ENCODE measurements around the gene LEAP2. TPM values are rescaled to one million over a fixed set of nuclear protein-coding genes. Genes with fewer than 3 reads are reported as not detected.

Gene LEAP2
- total RNA-seq, 1 donor from 2014 or later: 2.1 TPM

- Histone ChIP-seq H3K9ac (ENCODE audit: low read depth in 1 of 3, low read length in 3 of 3) (no peak overlapping the region), H3K27me3 (ENCODE audit: control insufficient read depth in 3 of 3, insufficient read depth in 3 of 3, low read length in 3 of 3) (no peaks in the 10 kb centered on the region), H3K4me3 (ENCODE audit: low read length in 3 of 3) (no peak overlapping the region), H3K4me1 (ENCODE audit: control insufficient read depth in 3 of 3, insufficient read depth in 3 of 3, low read length in 3 of 3) (no peaks in the 10 kb centered on the region), H3K27ac (ENCODE audit: low read depth, low read length) (no peak overlapping the region), H3K36me3 (ENCODE audit: control insufficient read depth in 3 of 3, insufficient read depth in 3 of 3, low read length in 3 of 3) (no peaks in the 10 kb centered on the region), H3K9me3 (ENCODE audit: control insufficient read depth in 3 of 3, low read length in 3 of 3) (no peaks in the 10 kb centered on the region)
Measured at GRCh38 chr5:132859889-132860437, 13.5 kb upstream of the LEAP2 start.

GRCh38 chr5:132860742-132861141 is 12.7 kb upstream of the LEAP2 start:
- Histone ChIP-seq H3K27me3 (ENCODE audit: control insufficient read depth in 3 of 3, insufficient read depth in 3 of 3, low read length in 3 of 3) (no peaks in the 10 kb centered on the region), H3K4me1 (ENCODE audit: control insufficient read depth in 3 of 3, insufficient read depth in 3 of 3, low read length in 3 of 3) (peaks cover 2 to 5% (median 3%) of the 10 kb centered on the region in 3 donors), H3K9me3 (ENCODE audit: control insufficient read depth in 3 of 3, low read length in 3 of 3) (no peaks in the 10 kb centered on the region), H3K36me3 (ENCODE audit: control insufficient read depth in 3 of 3, insufficient read depth in 3 of 3, low read length in 3 of 3) (no peaks in the 10 kb centered on the region), H3K9ac (ENCODE audit: low read depth in 1 of 3, low read length in 3 of 3) (no peak overlapping the region), H3K27ac (ENCODE audit: low read depth, low read length) (no peak overlapping the region), H3K4me3 (ENCODE audit: low read length in 3 of 3) (no peak overlapping the region)

GRCh38 chr5:132865668-132866341 is 7.7 kb upstream of the LEAP2 start:
- H3K36me3 ChIP-seq (ENCODE audit: control insufficient read depth in 3 of 3, insufficient read depth in 3 of 3, low read length in 3 of 3): peaks cover 20 to 27% (median 24%) of the 10 kb centered on the region in 3 donors
- H3K4me1 ChIP-seq (ENCODE audit: control insufficient read depth in 3 of 3, insufficient read depth in 3 of 3, low read length in 3 of 3): peaks cover 16 to 31% (median 18%) of the 10 kb centered on the region in 3 donors
- peak overlapping the region; percentile 92 to 97 (median 94) for H3K9ac ChIP-seq (ENCODE audit: low read depth in 1 of 3, low read length in 3 of 3)

GRCh38 chr5:132866342-132867045 is 7.0 kb upstream of the LEAP2 start, which contains the start of the genes GDF9 and UQCRQ:
GDF9 (minus strand) TSS chr5:132866469; CDS start chr5:132864533, 1,936 bp downstream.
UQCRQ (plus strand) TSS chr5:132866642; CDS start chr5:132866882, 240 bp downstream.
- Histone ChIP-seq H3K9me3 (ENCODE audit: control insufficient read depth in 3 of 3, low read length in 3 of 3) (no peaks in the 10 kb centered on the region), H3K4me3 (ENCODE audit: low read length in 3 of 3) (peak within 1 kb of the TSS; percentile 90 to 97 (median 91)), H3K36me3 (ENCODE audit: control insufficient read depth in 3 of 3, insufficient read depth in 3 of 3, low read length in 3 of 3) (peaks cover 21 to 28% (median 24%) of the 10 kb centered on the region in 3 donors), H3K9ac (ENCODE audit: low read depth in 1 of 3, low read length in 3 of 3) (peak within 1 kb of the TSS; percentile 92 to 97 (median 94)), H3K27ac (ENCODE audit: low read depth, low read length) (peak within 1 kb of the TSS; percentile 94), H3K27me3 (ENCODE audit: control insufficient read depth in 3 of 3, insufficient read depth in 3 of 3, low read length in 3 of 3) (no peaks in the 10 kb centered on the region), H3K4me1 (ENCODE audit: control insufficient read depth in 3 of 3, insufficient read depth in 3 of 3, low read length in 3 of 3) (peaks cover 18 to 37% (median 22%) of the 10 kb centered on the region in 3 donors)

More at GRCh38 chr5:132865668-132866341, 7.7 kb upstream of the LEAP2 start:
- Histone ChIP-seq H3K9me3 (ENCODE audit: control insufficient read depth in 3 of 3, low read length in 3 of 3) (no peaks in the 10 kb centered on the region), H3K4me3 (ENCODE audit: low read length in 3 of 3) (peak overlapping the region; percentile 90 to 97 (median 91)), H3K27ac (ENCODE audit: low read depth, low read length) (peak overlapping the region; percentile 94), H3K27me3 (ENCODE audit: control insufficient read depth in 3 of 3, insufficient read depth in 3 of 3, low read length in 3 of 3) (no peaks in the 10 kb centered on the region)

- H3K27ac ChIP-seq (ENCODE audit: low read depth, low read length): peak overlapping the region; percentile 94
- no peaks in the 10 kb centered on the region for H3K27me3 ChIP-seq (ENCODE audit: control insufficient read depth in 3 of 3, insufficient read depth in 3 of 3, low read length in 3 of 3)
- H3K9me3 ChIP-seq (ENCODE audit: control insufficient read depth in 3 of 3, low read length in 3 of 3): no peaks in the 10 kb centered on the region
- H3K4me3 ChIP-seq (ENCODE audit: low read length in 3 of 3): peak overlapping the region; percentile 90 to 97 (median 91)
- H3K4me1 ChIP-seq (ENCODE audit: control insufficient read depth in 3 of 3, insufficient read depth in 3 of 3, low read length in 3 of 3): peaks cover 18 to 42% (median 22%) of the 10 kb centered on the region in 3 donors
- peaks cover 24 to 34% (median 27%) of the 10 kb centered on the region in 3 donors for H3K36me3 ChIP-seq (ENCODE audit: control insufficient read depth in 3 of 3, insufficient read depth in 3 of 3, low read length in 3 of 3)
- H3K9ac ChIP-seq (ENCODE audit: low read depth in 1 of 3, low read length in 3 of 3): peak overlapping the region; percentile 92 to 97 (median 94)
Measured at GRCh38 chr5:132867046-132867451, 6.4 kb upstream of the LEAP2 start.

GRCh38 chr5:132868754-132869153 is 4.7 kb upstream of the LEAP2 start:
- Histone ChIP-seq H3K36me3 (ENCODE audit: control insufficient read depth in 3 of 3, insufficient read depth in 3 of 3, low read length in 3 of 3) (peaks cover 27 to 40% (median 31%) of the 10 kb centered on the region in 3 donors), H3K27me3 (ENCODE audit: control insufficient read depth in 3 of 3, insufficient read depth in 3 of 3, low read length in 3 of 3) (no peaks in the 10 kb centered on the region), H3K27ac (ENCODE audit: low read depth, low read length) (no peak overlapping the region), H3K9ac (ENCODE audit: low read depth in 1 of 3, low read length in 3 of 3) (no peak overlapping the region), H3K9me3 (ENCODE audit: control insufficient read depth in 3 of 3, low read length in 3 of 3) (no peaks in the 10 kb centered on the region), H3K4me1 (ENCODE audit: control insufficient read depth in 3 of 3, insufficient read depth in 3 of 3, low read length in 3 of 3) (peaks cover 25 to 54% (median 33%) of the 10 kb centered on the region in 3 donors), H3K4me3 (ENCODE audit: low read length in 3 of 3) (no peak overlapping the region)

GRCh38 chr5:132870801-132871200 is 2.7 kb upstream of the LEAP2 start:
- H3K9me3 ChIP-seq (ENCODE audit: control insufficient read depth in 3 of 3, low read length in 3 of 3): no peaks in the 10 kb centered on the region
- H3K9ac ChIP-seq (ENCODE audit: low read depth in 1 of 3, low read length in 3 of 3): no peak overlapping the region
- H3K4me1 ChIP-seq (ENCODE audit: control insufficient read depth in 3 of 3, insufficient read depth in 3 of 3, low read length in 3 of 3): peaks cover 22 to 51% (median 29%) of the 10 kb centered on the region in 3 donors
- no peak overlapping the region for H3K27ac ChIP-seq (ENCODE audit: low read depth, low read length)
- no peaks in the 10 kb centered on the region for H3K27me3 ChIP-seq (ENCODE audit: control insufficient read depth in 3 of 3, insufficient read depth in 3 of 3, low read length in 3 of 3)
- no peak overlapping the region for H3K4me3 ChIP-seq (ENCODE audit: low read length in 3 of 3)
- peaks cover 27 to 47% (median 31%) of the 10 kb centered on the region in 3 donors for H3K36me3 ChIP-seq (ENCODE audit: control insufficient read depth in 3 of 3, insufficient read depth in 3 of 3, low read length in 3 of 3)

GRCh38 chr5:132871459-132872284 is 1.8 kb upstream of the LEAP2 start:
- Histone ChIP-seq H3K27ac (ENCODE audit: low read depth, low read length) (no peak overlapping the region), H3K9me3 (ENCODE audit: control insufficient read depth in 3 of 3, low read length in 3 of 3) (no peaks in the 10 kb centered on the region), H3K9ac (ENCODE audit: low read depth in 1 of 3, low read length in 3 of 3) (no peak overlapping the region), H3K4me1 (ENCODE audit: control insufficient read depth in 3 of 3, insufficient read depth in 3 of 3, low read length in 3 of 3) (peaks cover 20 to 48% (median 28%) of the 10 kb centered on the region in 3 donors), H3K36me3 (ENCODE audit: control insufficient read depth in 3 of 3, insufficient read depth in 3 of 3, low read length in 3 of 3) (peaks cover 27 to 47% (median 31%) of the 10 kb centered on the region in 3 donors), H3K27me3 (ENCODE audit: control insufficient read depth in 3 of 3, insufficient read depth in 3 of 3, low read length in 3 of 3) (no peaks in the 10 kb centered on the region), H3K4me3 (ENCODE audit: low read length in 3 of 3) (no peak overlapping the region)

GRCh38 chr5:132872788-132873118 is 715 bp upstream of the LEAP2 start:
- H3K9ac ChIP-seq (ENCODE audit: low read depth in 1 of 3, low read length in 3 of 3): no peak overlapping the region
- H3K36me3 ChIP-seq (ENCODE audit: control insufficient read depth in 3 of 3, insufficient read depth in 3 of 3, low read length in 3 of 3): peaks cover 21 to 43% (median 28%) of the 10 kb centered on the region in 3 donors
- no peaks in the 10 kb centered on the region for H3K9me3 ChIP-seq (ENCODE audit: control insufficient read depth in 3 of 3, low read length in 3 of 3)
- H3K4me3 ChIP-seq (ENCODE audit: low read length in 3 of 3): no peak overlapping the region
- peaks cover 17 to 43% (median 27%) of the 10 kb centered on the region in 3 donors for H3K4me1 ChIP-seq (ENCODE audit: control insufficient read depth in 3 of 3, insufficient read depth in 3 of 3, low read length in 3 of 3)
- H3K27me3 ChIP-seq (ENCODE audit: control insufficient read depth in 3 of 3, insufficient read depth in 3 of 3, low read length in 3 of 3): no peaks in the 10 kb centered on the region
- no peak overlapping the region for H3K27ac ChIP-seq (ENCODE audit: low read depth, low read length)

Measured in skeletal muscle tissue (tissue), 4 donors.